ENCODE results near the gene NEDD8. TPM values are rescaled to one million over a fixed set of nuclear protein-coding genes. Genes with fewer than 3 reads are reported as not detected.
"Not testable (repeated sequence)": the region's sequence is repeated elsewhere in the genome, so short reads cannot be mapped to it uniquely, and the experiment has no call there.

Gene NEDD8
- polyA plus RNA-seq, 3 donors = 253 to 284 (median 266) TPM

DNA sequence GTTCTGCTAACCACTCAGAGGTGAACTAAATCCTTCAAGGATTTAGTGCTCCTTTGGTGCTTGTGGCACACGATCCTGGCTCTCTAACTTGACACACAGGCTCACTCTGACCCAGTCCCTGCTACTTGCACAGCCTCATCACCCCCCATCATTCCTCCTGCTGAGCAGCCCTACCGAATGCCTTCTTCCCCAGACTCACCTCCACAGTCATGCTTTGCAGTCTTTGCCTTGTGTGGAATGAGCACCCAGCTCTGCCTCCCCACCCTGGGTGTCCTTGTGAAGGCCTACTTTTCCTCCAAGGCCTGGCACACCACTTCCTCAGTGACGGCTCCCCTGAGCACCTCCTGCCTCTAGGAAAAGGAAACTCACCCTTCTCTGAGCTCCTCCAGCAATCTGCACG lies 18.2 kb upstream of the NEDD8 start:
- DNase-seq (ENCODE audit: low read depth in 3 of 3, low spot score in 2 of 3) = no peak

DNA sequence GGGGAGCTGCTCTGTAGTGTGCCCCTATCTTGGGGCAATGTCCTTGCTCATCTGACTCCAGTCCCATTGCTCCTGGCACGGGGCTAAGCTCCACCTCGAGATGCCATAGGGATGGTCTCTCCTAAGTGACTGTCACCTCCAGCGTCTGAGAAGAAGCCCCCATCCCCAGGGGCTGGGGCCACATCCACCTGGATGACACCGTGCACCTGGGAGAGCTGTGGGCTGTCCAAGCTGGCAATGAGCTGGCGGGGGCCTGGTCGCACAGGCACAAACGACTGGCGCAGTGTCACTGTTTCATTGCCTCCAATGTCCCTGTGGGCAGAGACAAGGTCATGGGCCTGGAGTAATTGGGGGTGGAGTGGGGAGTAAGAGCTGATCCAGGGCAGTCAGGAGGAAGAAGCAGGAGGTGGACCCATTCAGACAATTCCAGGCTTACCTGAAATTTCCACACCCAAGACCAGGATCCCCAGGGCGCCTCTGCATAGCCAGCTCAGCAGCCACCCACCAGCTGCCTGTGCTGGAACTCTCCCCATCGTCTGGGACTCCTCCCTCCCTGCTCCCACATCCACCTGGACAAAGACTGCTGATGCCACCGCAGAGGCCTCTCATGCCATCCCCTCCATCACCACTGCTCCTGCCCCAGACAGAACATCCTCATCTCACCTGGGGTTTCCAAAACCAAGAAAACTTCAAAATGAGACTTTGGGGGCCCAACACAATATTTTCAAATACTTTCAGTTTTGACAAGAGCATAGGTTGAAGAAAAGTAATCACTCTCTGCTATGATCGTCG lies 17.3 kb upstream of the NEDD8 start:
- no peak for DNase-seq (ENCODE audit: low read depth in 3 of 3, low spot score in 2 of 3)

DNA sequence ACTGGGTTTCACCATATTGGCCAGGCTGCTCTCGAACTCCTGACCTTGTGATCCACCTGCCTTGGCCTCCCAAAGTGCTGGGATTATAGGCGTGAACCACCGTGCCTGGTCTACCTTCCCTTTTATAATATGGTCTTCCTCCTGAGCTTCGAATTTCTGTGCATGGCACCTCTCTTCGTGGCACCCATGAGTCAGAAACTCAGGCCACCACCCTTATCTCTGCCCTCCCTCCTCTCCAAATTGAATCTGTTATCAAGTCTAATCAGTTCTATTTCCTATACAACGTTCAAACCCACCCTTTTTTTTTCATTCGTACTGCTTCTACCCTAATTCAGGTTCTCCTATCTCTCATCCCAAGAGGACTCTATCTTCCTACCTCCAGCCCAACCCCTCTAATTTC lies 15.3 kb upstream of the NEDD8 start:
- no peak for DNase-seq (ENCODE audit: low read depth in 3 of 3, low spot score in 2 of 3)

DNA sequence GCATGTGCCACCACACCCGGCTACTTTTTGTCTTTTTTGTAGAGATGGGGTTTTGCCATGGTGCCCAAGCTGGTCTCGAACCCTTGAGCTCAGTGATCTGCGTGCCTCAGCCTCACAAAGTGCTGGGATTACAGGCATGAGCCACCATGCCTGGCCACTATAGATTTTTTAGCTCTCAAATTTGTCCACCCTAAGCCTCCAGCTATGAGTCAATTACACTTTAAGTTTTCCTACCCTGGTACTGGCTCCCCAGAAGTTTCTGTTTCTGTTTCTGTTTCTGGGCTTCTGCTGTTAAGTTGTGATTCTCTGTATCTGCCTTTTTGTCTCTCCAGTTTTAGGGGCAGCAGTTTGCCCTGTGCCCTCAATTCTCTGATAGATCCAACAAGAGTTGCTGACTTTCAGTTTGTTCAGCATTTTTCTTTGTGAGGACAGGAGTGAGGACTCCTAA lies 14.6 kb upstream of the NEDD8 start:
- no peak for DNase-seq (ENCODE audit: low read depth in 3 of 3, low spot score in 2 of 3)

DNA sequence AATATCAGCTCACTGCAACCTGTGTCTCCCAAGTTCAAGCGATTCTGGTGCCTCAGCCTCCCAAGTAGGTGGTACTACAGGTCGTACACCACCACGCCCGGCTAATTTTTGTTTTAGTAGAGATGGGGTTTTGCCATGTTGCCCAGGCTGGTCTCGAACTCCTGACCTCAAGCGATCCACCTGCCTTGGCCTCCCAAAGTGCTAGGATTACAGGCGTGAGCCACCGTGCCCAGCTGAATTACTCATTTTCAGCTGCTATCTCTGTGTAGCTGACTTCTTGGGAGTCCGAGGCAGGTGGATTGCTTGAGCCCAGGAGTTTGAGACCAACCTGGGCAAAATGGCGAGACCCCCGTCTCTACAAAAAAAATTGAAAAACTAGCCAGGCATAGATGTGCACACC lies 13.2 kb upstream of the NEDD8 start:
- not testable (repeated sequence) for DNase-seq (ENCODE audit: low read depth in 3 of 3, low spot score in 2 of 3)

DNA sequence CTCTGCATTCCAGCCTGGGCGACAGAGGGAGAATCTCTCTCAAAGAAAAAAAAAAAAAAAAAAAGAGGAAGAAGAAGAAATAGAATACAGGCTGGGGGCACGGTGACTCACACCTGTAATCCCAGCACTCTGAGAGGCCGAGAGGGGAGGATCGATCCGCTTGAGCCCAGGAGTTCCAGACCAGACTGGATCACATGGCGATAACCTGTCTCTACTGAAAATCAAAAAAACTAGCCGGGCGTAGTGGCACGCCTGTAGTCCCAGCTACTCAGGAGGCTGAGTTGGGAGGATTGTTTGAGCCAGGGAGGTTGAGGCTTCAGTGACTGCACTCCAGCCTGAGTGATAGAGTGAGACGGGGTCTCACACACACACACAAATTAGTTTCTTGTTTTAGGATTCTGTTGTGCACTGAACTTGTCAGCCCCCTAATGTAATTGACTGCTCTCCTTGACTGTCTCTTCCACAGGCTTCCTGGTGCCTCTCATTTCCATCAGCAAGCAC lies 11.2 kb upstream of the NEDD8 start:
- DNase-seq (ENCODE audit: low read depth in 3 of 3, low spot score in 2 of 3) = no peak

DNA sequence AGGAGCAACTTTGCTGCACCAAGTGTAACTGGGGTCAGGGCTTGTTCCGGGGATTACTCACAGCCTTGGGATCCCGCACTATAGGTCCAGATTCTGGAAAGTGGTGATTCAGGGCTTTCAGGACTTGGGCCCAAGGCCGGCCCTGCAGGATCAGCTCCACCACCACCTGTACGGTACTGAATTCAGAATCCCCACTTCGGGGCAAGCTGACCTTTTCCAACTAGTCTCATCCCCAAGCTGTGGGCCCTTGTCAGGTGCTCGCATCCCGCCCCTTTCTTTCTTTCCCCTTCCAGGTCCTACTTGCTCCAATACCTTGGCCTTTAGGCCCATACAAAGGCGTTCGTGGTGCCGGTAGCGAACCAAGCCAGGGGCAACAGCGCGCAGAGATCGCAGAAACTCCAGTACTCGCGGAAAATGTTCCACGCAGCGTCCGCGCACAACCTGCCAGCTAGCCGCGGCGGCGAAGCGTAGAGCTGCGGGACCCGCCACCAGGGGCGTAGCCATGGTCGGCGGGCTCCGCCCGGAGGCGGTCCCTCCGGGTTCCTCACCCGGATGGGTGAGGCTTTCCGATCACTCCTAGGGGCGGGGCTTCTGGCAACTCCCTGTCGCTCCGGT lies 9.8 kb upstream of the NEDD8 start:
- peak in 1 of 3 donors; percentile 92 for DNase-seq (ENCODE audit: low read depth in 3 of 3, low spot score in 2 of 3)

DNA sequence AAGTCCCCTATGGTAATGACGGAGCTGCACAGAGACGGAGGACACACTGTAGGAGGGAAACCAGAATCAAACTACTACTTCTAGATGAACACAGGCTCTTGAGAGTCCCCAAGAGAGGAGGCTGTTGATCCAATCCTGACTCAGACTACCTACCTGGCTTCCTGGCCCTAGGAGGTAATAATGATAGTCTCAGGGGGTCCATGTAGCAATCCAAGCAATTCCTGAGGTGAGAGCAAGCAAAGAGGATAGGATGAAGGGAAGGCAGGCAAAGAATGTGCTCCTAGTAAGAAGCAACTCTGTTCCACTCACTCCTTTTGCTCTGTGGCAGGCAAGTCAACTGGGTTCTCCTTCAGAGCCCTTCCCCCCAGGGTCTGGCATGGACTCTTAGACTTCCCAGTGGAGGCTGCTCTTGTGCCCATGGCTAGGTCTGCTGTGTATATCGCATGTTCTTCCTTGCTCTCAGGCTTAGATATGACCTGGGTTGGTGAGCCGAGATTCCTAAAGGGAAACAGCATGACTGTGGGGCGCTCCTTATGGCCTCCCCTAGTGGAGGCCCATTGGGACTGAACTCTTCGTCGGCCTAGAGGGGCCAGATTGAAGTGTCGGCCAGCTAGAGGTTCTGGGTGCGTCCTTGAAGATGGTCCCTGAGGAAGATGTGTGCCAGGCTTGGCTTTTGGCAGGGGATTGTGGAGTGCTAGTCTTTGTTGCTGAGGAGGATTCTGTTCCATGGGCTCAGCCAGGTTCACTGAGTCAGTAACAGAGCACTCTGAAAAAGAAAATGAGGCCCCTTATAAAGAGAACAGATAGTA lies 8.1 kb upstream of the NEDD8 start:
- no peak for DNase-seq (ENCODE audit: low read depth in 3 of 3, low spot score in 2 of 3)

DNA sequence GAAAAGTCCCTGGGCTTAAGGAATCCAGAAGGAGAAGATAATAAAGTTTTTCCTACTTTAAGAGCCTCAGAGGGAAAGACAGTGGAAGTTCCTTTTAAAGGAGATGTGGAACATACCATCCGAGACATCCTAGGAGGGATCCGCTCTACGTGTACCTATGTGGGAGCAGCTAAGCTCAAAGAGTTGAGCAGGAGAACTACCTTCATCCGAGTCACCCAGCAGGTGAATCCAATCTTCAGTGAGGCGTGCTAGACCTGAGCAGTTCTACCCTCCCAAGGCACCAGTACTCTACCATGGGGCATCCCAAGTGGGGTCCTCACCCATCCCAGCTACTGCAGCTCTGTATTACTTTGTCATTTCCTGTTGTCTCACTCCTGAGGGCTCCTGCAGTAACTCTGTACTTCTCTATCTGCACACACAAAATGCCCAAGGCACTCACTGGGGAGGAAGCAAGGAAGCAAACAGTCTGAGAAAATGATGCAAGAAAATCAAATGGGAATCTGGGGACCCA lies 6.4 kb upstream of the NEDD8 start:
- DNase-seq (ENCODE audit: low read depth in 3 of 3, low spot score in 2 of 3) = no peak

DNA sequence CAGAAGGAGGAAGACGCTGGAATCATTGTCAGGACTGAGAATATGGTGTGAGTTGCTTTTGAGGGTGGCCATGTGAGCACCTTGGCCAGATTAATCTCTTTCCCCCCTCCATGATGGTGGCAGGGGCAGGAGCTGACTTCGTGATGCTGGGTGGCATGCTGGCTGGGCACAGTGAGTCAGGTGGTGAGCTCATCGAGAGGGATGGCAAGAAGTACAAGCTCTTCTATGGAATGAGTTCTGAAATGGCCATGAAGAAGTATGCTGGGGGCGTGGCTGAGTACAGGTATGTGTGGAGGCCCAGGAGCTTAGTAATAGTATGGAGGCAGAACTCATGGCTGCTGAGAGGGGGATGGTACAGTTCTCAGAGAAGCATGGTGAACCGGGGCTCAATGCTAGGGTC lies 6.0 kb upstream of the NEDD8 start:
- DNase-seq (ENCODE audit: low read depth in 3 of 3, low spot score in 2 of 3) = no peak

DNA sequence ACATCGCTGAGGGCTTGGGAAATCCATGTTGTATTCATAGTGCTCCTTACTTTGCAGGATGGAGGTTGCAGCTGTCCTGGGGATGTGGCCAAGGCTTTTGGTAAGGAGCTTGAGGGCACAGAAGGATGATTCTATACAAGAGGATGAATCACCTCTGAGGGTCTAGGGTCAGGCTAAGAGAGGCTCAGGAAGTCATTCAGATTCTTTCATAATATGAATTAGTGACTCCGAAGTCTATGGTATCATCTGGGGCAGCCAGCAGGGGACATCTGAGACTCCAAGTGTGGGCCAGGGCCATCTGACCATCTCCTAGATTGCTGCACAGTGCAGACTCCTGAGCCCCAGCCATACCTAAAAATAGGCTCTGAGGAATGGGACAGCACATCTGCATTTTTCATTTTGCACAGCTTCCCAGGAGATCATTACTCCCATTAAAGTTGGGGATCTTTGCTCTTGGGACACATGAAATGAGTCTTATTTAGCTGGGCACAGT lies 5.3 kb upstream of the NEDD8 start:
- DNase-seq (ENCODE audit: low read depth in 3 of 3, low spot score in 2 of 3) = no peak

DNA sequence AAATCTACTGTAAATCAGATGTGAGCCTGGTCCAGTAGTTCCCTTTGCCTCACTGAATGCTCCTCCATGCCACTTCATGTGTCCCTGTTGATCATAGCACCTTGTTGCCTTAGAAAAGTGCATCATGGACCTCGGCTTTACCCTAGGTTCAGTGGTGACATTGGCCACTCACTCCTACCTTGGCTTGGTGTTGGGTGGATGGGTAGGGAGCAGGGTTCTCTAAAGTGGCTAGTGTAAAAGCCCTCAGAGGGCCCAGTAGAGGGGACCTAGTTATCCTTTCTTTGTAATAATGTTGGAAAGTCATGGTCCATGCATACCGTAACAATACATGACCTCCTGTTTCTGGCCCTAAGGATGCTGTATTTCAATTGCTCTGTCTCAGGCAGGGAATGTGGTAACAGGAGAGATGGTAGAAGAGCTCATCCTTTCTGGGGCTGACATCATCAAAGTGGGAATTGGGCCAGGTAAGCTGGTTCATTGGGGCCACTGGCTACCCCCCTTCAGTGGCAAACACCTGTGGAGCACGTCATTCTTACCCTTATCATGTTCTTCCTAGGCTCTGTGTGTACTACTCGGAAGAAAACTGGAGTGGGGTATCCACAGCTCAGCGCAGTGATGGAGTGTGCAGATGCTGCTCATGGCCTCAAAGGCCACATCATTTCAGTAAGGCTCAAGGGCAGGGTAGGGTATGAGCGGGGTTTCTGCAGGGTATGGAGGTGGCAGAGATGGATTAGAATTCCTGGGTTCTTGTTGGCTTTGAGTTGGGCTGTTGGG lies 4.7 kb upstream of the NEDD8 start:
- DNase-seq (ENCODE audit: low read depth in 3 of 3, low spot score in 2 of 3) = no peak

DNA sequence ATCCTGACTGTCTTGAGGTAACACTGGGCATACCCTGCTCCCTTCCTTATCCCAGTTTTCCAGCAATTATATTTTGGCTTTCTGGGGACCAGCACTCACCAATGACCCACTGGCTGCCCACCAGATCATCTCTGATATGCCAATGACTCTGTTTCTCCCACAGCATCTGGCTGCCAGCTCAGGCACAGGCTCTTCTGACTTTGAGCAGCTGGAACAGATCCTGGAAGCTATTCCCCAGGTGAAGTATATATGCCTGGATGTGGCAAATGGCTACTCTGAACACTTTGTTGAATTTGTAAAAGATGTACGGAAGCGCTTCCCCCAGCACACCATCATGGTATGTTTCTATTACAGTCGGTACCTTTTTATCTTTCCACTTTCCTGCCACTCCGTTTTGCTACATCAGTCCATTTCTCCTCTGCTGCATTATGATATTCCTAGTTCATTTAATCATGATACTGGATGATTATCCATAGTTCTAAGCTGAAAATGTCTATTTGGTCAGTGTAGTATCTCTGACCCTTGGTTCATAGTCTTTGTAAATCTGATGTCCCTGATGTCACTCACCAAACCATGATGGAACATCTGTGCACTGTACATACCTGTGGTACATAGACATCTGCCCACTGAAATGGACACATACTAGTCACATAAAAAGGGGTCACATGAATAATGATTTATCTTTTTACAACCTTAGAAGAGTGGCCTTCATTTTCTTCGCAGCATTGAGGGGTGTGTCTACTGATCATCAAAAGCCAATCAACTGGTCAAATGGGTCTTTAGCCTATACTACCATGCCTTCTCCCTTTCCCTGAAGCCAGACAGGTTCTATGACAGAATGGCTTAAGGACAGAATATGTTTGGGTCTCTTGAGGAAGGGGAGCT lies 3.9 kb upstream of the NEDD8 start:
- DNase-seq (ENCODE audit: low read depth in 3 of 3, low spot score in 2 of 3) = no peak

DNA sequence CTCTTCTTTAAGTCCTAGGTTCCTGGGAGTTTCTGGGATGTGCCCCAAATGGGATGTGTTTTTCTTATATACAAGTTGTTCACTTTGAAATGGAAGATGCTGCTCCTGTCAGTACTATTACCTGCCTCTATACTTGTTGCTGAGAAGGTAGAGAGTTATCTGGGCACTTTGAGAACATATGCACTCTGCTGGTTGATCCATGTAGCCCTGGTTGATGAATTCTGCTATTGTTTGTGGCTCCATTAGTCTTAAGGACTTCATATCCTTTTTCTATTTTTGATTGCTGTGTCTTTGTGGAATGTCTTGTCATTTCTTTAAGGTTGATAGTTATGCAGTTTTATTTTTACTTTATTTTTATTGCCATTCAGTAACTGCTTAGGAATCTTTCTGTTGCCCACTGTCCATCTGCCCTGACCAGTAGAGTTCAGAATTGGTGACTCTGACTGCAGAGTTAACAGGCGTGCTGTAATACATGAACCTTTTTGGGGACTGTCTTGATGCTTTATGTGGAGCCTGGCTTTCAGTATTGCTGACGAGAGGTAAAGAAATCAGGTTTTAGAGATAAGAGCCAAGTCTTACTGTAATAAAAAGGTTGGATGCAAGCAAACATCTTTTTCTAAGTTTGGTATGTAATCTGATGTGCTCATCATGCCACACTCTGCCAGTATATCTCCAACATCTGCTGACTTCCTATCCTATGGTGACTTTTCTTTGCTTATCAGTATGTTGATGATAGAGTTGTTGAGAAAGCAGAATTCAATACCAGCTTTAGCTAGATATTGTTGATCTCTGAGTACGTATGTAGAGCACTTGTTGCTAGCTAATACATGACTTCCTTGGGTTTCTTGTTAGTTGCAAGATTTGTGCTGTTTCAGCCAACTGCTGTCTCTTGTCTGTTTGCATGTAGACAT lies 2.2 kb upstream of the NEDD8 start:
- no peak for DNase-seq (ENCODE audit: low read depth in 3 of 3, low spot score in 2 of 3)

DNA sequence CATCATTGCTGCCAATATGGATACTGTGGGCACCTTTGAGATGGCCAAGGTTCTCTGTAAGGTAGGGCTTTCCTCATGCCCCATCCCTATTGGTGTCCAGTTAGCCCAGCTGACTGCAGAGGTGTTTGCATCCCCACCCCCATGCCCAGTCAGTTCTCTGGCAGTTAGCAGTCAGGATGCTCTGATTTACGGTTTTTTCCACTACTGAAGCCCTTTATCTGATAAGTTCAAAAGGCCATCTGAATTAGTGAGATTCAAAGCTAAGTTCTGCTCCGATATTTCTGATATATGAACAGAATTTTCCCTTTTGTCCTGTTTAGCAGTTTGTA lies 1.3 kb upstream of the NEDD8 start:
- no peak for DNase-seq (ENCODE audit: low read depth in 3 of 3, low spot score in 2 of 3)

DNA sequence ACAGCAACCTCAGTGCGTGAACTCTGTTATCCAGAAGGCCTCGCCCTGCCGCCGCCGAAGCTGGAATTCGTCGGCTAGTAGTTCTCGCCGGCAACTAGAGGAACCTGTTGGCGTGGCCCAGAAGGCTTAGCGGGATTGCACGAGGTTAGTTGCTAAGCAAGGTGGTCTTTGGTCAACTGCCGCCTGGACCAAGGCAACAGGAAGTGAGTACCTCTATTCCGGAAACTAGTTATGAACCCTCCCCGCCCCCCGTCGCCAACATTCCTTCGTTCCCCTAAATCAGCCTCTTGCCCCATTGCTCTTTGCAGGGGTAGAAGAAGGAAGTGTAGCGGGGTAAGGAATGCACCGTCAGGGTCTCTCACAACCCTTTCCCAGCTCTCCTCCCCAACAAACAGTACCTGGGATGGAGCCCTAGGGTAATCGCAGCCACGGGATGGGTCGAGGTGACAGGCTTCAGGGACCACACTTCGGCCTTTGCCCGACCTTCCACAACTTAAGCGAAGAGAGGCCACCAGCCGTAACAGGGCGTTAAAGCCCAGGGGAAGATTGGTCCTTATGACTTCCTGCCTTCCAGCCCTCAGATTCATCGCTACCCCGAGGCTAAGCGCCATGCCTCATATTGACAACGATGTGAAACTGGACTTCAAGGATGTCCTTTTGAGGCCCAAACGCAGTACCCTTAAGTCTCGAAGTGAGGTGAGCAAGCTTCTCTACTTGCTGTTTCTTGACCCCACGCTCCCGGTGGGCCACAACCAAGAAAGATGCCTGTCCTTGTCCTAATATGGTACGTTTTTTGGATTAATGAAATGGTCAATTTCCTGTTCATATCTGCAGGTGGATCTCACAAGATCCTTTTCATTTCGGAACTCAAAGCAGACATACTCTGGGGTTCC lies 724 bp upstream of the NEDD8 start, which contains the start of gene GMPR2:
Gene GMPR2 (plus strand): TSS at position 285 of the 893 bp plus-strand sequence. CDS start 325 bp downstream, at position 610.
- DNase-seq (ENCODE audit: low read depth in 3 of 3, low spot score in 2 of 3) = no peak

Measured in right renal cortex interstitium (tissue), 3 donors.